NCI-H82 treated with DMSO at 0.1 percent for 48 hours (cell line): ENCODE measurements around the gene ZBTB1.
"Not testable (repeated sequence)": the region's sequence is repeated elsewhere in the genome, so short reads cannot be mapped to it uniquely, and the experiment has no call there.

ENCODE experiments used
- DNase-seq: peaks from one replicate; lab custom pipeline; 2025; ENCODE audit not compliant: unreplicated experiment; lab: John Stamatoyannopoulos, UW

ZBTB1 gene

GRCh38 chr14:64563696-64564095 lies 59.1 kb downstream of the ZBTB1 start:
- no peak for DNase-seq

- DNase-seq, result no peak
These were observed 62.1 kb downstream of the ZBTB1 start for GRCh38 chr14:64566651-64567122.

GRCh38 chr14:64569138-64569631 lies 64.6 kb downstream of the ZBTB1 start:
- no peak for DNase-seq

GRCh38 chr14:64569646-64570045 lies 65.1 kb downstream of the ZBTB1 start:
- not testable (repeated sequence) for DNase-seq

GRCh38 chr14:64572386-64573104 lies 68.0 kb downstream of the ZBTB1 start:
- no peak for DNase-seq

- DNase-seq, result no peak
These were observed 68.5 kb downstream of the ZBTB1 start for GRCh38 chr14:64573109-64573508.
